Measurements from ENCODE around the gene MTOR.

- peak in 1 of 3 donors; percentile 40 for TF ChIP-seq POLR2AphosphoS5 (IDR thresholded peaks at IDR 0.05)
- TF ChIP-seq EP300 (IDR thresholded peaks at IDR 0.05) = no peak
- no peak for TF ChIP-seq POLR2A (IDR thresholded peaks at IDR 0.05)
These were observed 19.4 kb upstream of the MTOR start for GRCh38 chr1:11281518-11282331.

Measured in stomach (tissue), 4 donors.